ENCODE measurements around the gene TBCD.

The TBCD gene

GRCh38 chr17:82872591-82873520 lies 121.0 kb downstream of the TBCD start:
- peak in 1 of 2 donors; percentile 17 for DNase-seq

GRCh38 chr17:82873521-82873920 lies 121.7 kb downstream of the TBCD start:
- DNase-seq: no peak

GRCh38 chr17:82874011-82874835 lies 122.4 kb downstream of the TBCD start:
- no peak for DNase-seq

GRCh38 chr17:82875407-82875856 lies 123.6 kb downstream of the TBCD start:
- DNase-seq: no peak

GRCh38 chr17:82876149-82876548 lies 124.3 kb downstream of the TBCD start:
- no peak for DNase-seq

- no peak for DNase-seq
These were observed 124.9 kb downstream of the TBCD start for GRCh38 chr17:82876602-82877379.

GRCh38 chr17:82878527-82878926 lies 126.7 kb downstream of the TBCD start:
- peak in 1 of 2 donors; percentile 9 for DNase-seq

GRCh38 chr17:82879241-82879640 lies 127.4 kb downstream of the TBCD start:
- no peak for DNase-seq

GRCh38 chr17:82880620-82881323 lies 128.9 kb downstream of the TBCD start:
- DNase-seq: no peak

GRCh38 chr17:82881324-82881823 lies 129.5 kb downstream of the TBCD start:
- no peak for DNase-seq

GRCh38 chr17:82881900-82882714 lies 130.2 kb downstream of the TBCD start:
- no peak for DNase-seq

GRCh38 chr17:82882715-82883418 lies 131.0 kb downstream of the TBCD start:
- no peak for DNase-seq

- no peak for DNase-seq
These were observed 131.7 kb downstream of the TBCD start for GRCh38 chr17:82883419-82884031.

- DNase-seq: no peak
These were observed 132.6 kb downstream of the TBCD start for GRCh38 chr17:82884341-82884969.

GRCh38 chr17:82884970-82885353 lies 133.1 kb downstream of the TBCD start:
- no peak for DNase-seq

- DNase-seq: no peak
These were observed 135.6 kb downstream of the TBCD start for GRCh38 chr17:82887255-82888164.

GRCh38 chr17:82888583-82889495 lies 137.0 kb downstream of the TBCD start:
- no peak for DNase-seq
